PFSK-1 (cell line): ENCODE results near the gene TMC3.

Experiments
- FOXP2 ChIP-seq: optimal IDR thresholded peaks from 2 replicates; pipeline ENCODE3; 2011; ENCODE audit warnings: borderline replicate concordance, control low read depth, inconsistent platforms; ENCODE audit not compliant: insufficient read depth; ENCODE audit errors: extremely low read length, extremely low read depth
- POLR2AphosphoS5 ChIP-seq: IDR thresholded peaks from 2 replicates; pipeline ENCODE4 v1.6.1; 2012; ENCODE audit warnings: low read depth, mild to moderate bottlenecking, control low read depth, low read length, moderate library complexity
- SIN3A ChIP-seq: IDR thresholded peaks from 2 replicates; pipeline ENCODE4 v1.6.1; 2012; ENCODE audit warnings: mild to moderate bottlenecking, low read length, moderate library complexity, borderline replicate concordance; ENCODE audit not compliant: insufficient read depth
- TAF1 ChIP-seq: IDR thresholded peaks from 2 replicates; pipeline ENCODE4 v1.6.1; 2012; ENCODE audit warnings: low read length, control low read depth, borderline replicate concordance; ENCODE audit not compliant: insufficient read depth
- TF ChIP-seq, protein P1 (sequence below), 2 experiments: IDR thresholded peaks; 2 replicates each; pipeline versions ENCODE4 v1.6.1 to v1.8.0; 2011 to 2012; ENCODE audit warnings: low read depth in 2 of 2, low read length in 2 of 2, control low read depth in 1 of 2, inconsistent platforms in 1 of 2, mild to moderate bottlenecking in 1 of 2, moderate library complexity in 1 of 2; ENCODE audit not compliant: insufficient read depth in 1 of 2

DNA sequence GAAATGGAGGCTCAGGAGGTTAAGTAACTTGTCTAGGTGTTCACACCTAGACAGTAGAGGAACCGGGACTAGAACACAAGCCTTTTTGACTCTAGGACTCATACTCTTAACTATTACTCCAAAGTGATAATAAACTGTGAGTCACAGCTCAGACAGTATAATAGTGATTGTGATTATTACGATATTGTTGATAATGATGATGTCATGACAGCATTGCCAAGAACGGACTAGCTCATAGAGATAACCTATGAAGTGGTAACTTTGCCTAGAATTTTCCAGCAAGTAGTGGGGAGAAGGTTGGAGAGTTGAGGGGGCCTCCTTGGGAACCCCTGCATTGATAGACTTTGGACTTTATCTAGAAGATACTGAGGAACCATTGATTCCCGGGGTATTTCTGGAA is 84.1 kb downstream of the TMC3 start:
- TF ChIP-seq POLR2AphosphoS5 (no peak), TAF1 (no peak), SIN3A (no peak), FOXP2 (no peak)
- TF ChIP-seq, protein P1, sequence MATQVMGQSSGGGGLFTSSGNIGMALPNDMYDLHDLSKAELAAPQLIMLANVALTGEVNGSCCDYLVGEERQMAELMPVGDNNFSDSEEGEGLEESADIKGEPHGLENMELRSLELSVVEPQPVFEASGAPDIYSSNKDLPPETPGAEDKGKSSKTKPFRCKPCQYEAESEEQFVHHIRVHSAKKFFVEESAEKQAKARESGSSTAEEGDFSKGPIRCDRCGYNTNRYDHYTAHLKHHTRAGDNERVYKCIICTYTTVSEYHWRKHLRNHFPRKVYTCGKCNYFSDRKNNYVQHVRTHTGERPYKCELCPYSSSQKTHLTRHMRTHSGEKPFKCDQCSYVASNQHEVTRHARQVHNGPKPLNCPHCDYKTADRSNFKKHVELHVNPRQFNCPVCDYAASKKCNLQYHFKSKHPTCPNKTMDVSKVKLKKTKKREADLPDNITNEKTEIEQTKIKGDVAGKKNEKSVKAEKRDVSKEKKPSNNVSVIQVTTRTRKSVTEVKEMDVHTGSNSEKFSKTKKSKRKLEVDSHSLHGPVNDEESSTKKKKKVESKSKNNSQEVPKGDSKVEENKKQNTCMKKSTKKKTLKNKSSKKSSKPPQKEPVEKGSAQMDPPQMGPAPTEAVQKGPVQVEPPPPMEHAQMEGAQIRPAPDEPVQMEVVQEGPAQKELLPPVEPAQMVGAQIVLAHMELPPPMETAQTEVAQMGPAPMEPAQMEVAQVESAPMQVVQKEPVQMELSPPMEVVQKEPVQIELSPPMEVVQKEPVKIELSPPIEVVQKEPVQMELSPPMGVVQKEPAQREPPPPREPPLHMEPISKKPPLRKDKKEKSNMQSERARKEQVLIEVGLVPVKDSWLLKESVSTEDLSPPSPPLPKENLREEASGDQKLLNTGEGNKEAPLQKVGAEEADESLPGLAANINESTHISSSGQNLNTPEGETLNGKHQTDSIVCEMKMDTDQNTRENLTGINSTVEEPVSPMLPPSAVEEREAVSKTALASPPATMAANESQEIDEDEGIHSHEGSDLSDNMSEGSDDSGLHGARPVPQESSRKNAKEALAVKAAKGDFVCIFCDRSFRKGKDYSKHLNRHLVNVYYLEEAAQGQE (IDR thresholded peaks at IDR 0.05; ENCODE audit: insufficient read depth in 1 of 2, low read depth in 2 of 2, low read length in 2 of 2): no peak
